Trophoblast cell (in vitro differentiated cells and primary cell): Measurements from ENCODE around the gene C1orf50.
A peak's percentile ranks its signal among the peaks of the same experiment; 100 is the strongest.

Source experiments
- DNase-seq, 2 donors: peaks; one replicate each; pipeline ENCODE4 v3.0.0-alpha.2; 2016
- H2AFZ ChIP-seq: 2 replicates; pipeline ENCODE4 v1.6.1; 2013; ENCODE audit warnings: low read length, moderate library complexity, mild to moderate bottlenecking; ENCODE audit not compliant: insufficient read depth, poor library complexity
- H2AK5ac ChIP-seq: 2 replicates; pipeline ENCODE4 v1.6.1; 2013; ENCODE audit warnings: mild to moderate bottlenecking, low read length
- H2BK120ac ChIP-seq: 2 replicates; pipeline ENCODE4 v1.6.1; 2013; ENCODE audit warnings: low read length, mild to moderate bottlenecking, moderate library complexity; ENCODE audit not compliant: insufficient read depth, poor library complexity
- H2BK12ac ChIP-seq: 2 replicates; pipeline ENCODE4 v1.6.1; 2013; ENCODE audit warnings: mild to moderate bottlenecking, low read length, moderate library complexity
- H2BK5ac ChIP-seq: 2 replicates; pipeline ENCODE4 v1.6.1; 2013; ENCODE audit warnings: low read length, low read depth, moderate library complexity, mild to moderate bottlenecking; ENCODE audit not compliant: poor library complexity
- H3K14ac ChIP-seq: 2 replicates; pipeline ENCODE4 v1.6.1; 2013; ENCODE audit warnings: mild to moderate bottlenecking, low read length
- H3K18ac ChIP-seq: 2 replicates; pipeline ENCODE4 v1.6.1; 2013; ENCODE audit warnings: mild to moderate bottlenecking, low read length
- H3K23ac ChIP-seq: 2 replicates; pipeline ENCODE4 v1.6.1; 2013; ENCODE audit warnings: low read length
- H3K27ac ChIP-seq: 2 replicates; pipeline ENCODE4 v1.5.1; 2013; ENCODE audit warnings: low read depth, mild to moderate bottlenecking, inconsistent platforms, low read length, moderate library complexity
- H3K27me3 ChIP-seq: 2 replicates; pipeline ENCODE4 v1.6.1; 2013; ENCODE audit warnings: inconsistent platforms, mild to moderate bottlenecking, low read length, moderate library complexity; ENCODE audit not compliant: insufficient read depth
- H3K36me3 ChIP-seq, 2 experiments: 1 replicate in 1 of 2; 2 replicates in 1 of 2; pipeline ENCODE4 v1.6.1; 2013; ENCODE audit warnings: low read length in 2 of 2, mild to moderate bottlenecking in 2 of 2, moderate library complexity in 1 of 2; ENCODE audit not compliant: insufficient read depth in 2 of 2, control insufficient read depth in 1 of 2
- H3K4ac ChIP-seq: 2 replicates; pipeline ENCODE4 v1.6.1; 2013; ENCODE audit warnings: low read depth, mild to moderate bottlenecking, low read length, moderate library complexity
- H3K4me1 ChIP-seq, 2 experiments: 1 replicate in 1 of 2; 2 replicates in 1 of 2; pipeline ENCODE4 v1.6.1; 2013; ENCODE audit warnings: low read length in 2 of 2, mild to moderate bottlenecking in 2 of 2, moderate library complexity in 1 of 2; ENCODE audit not compliant: insufficient read depth in 2 of 2, control insufficient read depth in 1 of 2
- H3K4me2 ChIP-seq: 2 replicates; pipeline ENCODE4 v1.6.1; 2013; ENCODE audit warnings: inconsistent platforms, mild to moderate bottlenecking, low read length, moderate library complexity
- H3K4me3 ChIP-seq: 2 replicates; pipeline ENCODE4 v1.5.1; 2013; ENCODE audit warnings: mild to moderate bottlenecking, low read depth, low read length, inconsistent platforms
- H3K79me1 ChIP-seq: one replicate; pipeline ENCODE4 v1.6.1; 2013; ENCODE audit warnings: low read length
- H3K79me2 ChIP-seq: 2 replicates; pipeline ENCODE4 v1.6.1; 2013; ENCODE audit warnings: low read length, mild to moderate bottlenecking; ENCODE audit not compliant: control insufficient read depth, insufficient read depth, poor library complexity
- H3K9ac ChIP-seq: 2 replicates; pipeline ENCODE4 v1.6.1; 2013; ENCODE audit warnings: mild to moderate bottlenecking, low read length
- H3K9me3 ChIP-seq: 2 replicates; pipeline ENCODE4 v1.6.1; 2013; ENCODE audit warnings: low read depth, mild to moderate bottlenecking, control low read depth, inconsistent platforms, low read length; ENCODE audit not compliant: insufficient read depth
- H4K12ac ChIP-seq: 2 replicates; pipeline ENCODE4 v1.6.1; 2013; ENCODE audit warnings: low read depth, mild to moderate bottlenecking, low read length, moderate library complexity
- H4K8ac ChIP-seq: 2 replicates; pipeline ENCODE4 v1.6.1; 2013; ENCODE audit warnings: low read depth, mild to moderate bottlenecking, low read length, moderate library complexity
- H4K91ac ChIP-seq: one replicate; pipeline ENCODE4 v1.6.1; 2013; ENCODE audit warnings: low read depth, mild to moderate bottlenecking, low read length, moderate library complexity
- WGBS: extraction: QIAGEN DNeasy Blood & Tissue Kit; methylation state at CpG from one replicate; pipeline ENCODE4 v1.1.7; 2013; ENCODE audit warnings: missing lambda C conversion rate; ENCODE audit not compliant: insufficient read length, insufficient coverage; ENCODE audit errors: extremely low coverage; 5-methylcytosine and 5-hydroxymethylcytosine counted together

Gene C1orf50

DNA sequence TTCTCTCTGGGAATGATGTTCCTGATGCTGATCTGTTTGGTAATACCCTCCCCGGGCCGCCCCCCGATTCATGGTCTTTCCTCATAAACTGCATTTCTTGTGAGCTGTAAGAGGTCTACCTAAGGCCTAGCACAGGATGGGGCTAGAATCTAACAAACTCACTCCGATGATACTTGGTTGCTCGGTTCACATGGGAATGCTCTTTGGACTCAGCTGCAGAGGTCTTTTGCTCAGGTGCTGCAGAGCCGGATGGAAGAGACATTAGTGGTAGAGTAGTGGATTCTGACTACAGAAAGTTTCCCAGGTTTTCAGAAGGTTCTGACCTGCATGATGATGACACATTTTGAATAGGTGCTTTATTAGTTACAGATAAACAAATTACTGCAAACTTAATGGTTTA is 9.5 kb downstream of the C1orf50 start:
- Histone ChIP-seq H2BK120ac (no peak overlapping the region), H3K79me1 (no peaks in the 10 kb centered on the region), H4K12ac (no peak overlapping the region), H4K91ac (no peak overlapping the region), H3K4ac (no peak overlapping the region), H3K27ac (no peak overlapping the region), H3K18ac (no peak overlapping the region), H3K4me1 (no peaks in the 10 kb centered on the region), H2AFZ (no peak overlapping the region), H2BK5ac (no peak overlapping the region), H3K14ac (no peak overlapping the region), H3K27me3 (no peaks in the 10 kb centered on the region), H4K8ac (no peak overlapping the region), H3K36me3 (peaks cover 11 to 30% of the 10 kb centered on the region in 2 experiments), H3K9ac (no peak overlapping the region), H3K9me3 (no peaks in the 10 kb centered on the region), H2AK5ac (no peak overlapping the region), H3K4me3 (no peak overlapping the region), H3K4me2 (no peak overlapping the region), H3K23ac (no peak overlapping the region), H2BK12ac (no peak overlapping the region), H3K79me2 (no peaks in the 10 kb centered on the region)
- no CpG with 5 or more reads among the region's 6 CpGs for WGBS
- DNase-seq = no peak

DNA sequence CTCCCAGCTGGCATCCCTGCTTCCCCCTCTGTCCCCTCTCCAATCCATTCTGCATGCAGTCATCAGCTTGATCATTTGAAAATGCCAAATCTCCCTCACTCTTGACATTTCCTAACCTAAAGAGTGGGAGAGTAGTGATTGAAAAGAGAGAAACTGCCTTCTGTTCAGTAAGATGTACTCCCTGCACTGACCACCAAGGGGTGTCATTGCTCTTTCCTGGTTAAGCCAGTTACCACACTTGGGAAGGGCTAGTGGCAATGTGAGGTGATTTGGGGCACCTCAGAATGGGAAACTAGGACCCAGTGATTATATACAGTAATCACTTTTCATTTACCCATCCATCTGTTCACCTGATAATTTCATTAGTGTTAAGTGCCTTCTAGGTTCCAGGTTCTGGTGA is 10.8 kb downstream of the C1orf50 start:
- Histone ChIP-seq H2AFZ (no peak overlapping the region), H3K9me3 (no peaks in the 10 kb centered on the region), H3K27ac (no peak overlapping the region), H3K18ac (no peak overlapping the region), H3K4me2 (no peak overlapping the region), H2BK5ac (no peak overlapping the region), H3K4me1 (no peaks in the 10 kb centered on the region), H4K12ac (no peak overlapping the region), H3K4me3 (no peak overlapping the region), H4K8ac (no peak overlapping the region), H3K27me3 (no peaks in the 10 kb centered on the region), H2BK12ac (no peak overlapping the region), H3K14ac (no peak overlapping the region), H2AK5ac (no peak overlapping the region), H4K91ac (no peak overlapping the region), H3K9ac (no peak overlapping the region), H3K79me2 (no peaks in the 10 kb centered on the region), H3K36me3 (peaks cover 13 to 34% of the 10 kb centered on the region in 2 experiments), H2BK120ac (no peak overlapping the region), H3K79me1 (no peaks in the 10 kb centered on the region), H3K23ac (no peak overlapping the region), H3K4ac (no peak overlapping the region)
- peak in 1 of 2 donors; percentile 51 for DNase-seq

- WGBS = no CpG with 5 or more reads among the region's 2 CpGs
Measured at GRCh38 chr1:42779725-42780124, 12.7 kb downstream of the C1orf50 start.

GRCh38 chr1:42780176-42780575 is 13.1 kb downstream of the C1orf50 start:
- peaks cover 2% of the 10 kb centered on the region for H3K9me3 ChIP-seq
- H2BK12ac ChIP-seq = no peak overlapping the region
- no peak overlapping the region for H3K4ac ChIP-seq
- no CpG with 5 or more reads among the region's 1 CpG for WGBS
- no peaks in the 10 kb centered on the region for H3K27me3 ChIP-seq
- no peak for DNase-seq
- H2AK5ac ChIP-seq = no peak overlapping the region
- peaks cover 7 to 28% of the 10 kb centered on the region in 2 experiments for H3K36me3 ChIP-seq
- H3K27ac ChIP-seq = no peak overlapping the region
- H2BK120ac ChIP-seq = no peak overlapping the region
- H3K9ac ChIP-seq = no peak overlapping the region
- H3K4me1 ChIP-seq = no peaks in the 10 kb centered on the region
- no peaks in the 10 kb centered on the region for H3K79me1 ChIP-seq
- H3K79me2 ChIP-seq = no peaks in the 10 kb centered on the region
- no peak overlapping the region for H3K18ac ChIP-seq
- H4K8ac ChIP-seq = no peak overlapping the region
- no peak overlapping the region for H2AFZ ChIP-seq
- H3K4me2 ChIP-seq = no peak overlapping the region
- no peak overlapping the region for H3K4me3 ChIP-seq
- H4K91ac ChIP-seq = no peak overlapping the region
- no peak overlapping the region for H2BK5ac ChIP-seq
- H3K14ac ChIP-seq = no peak overlapping the region
- no peak overlapping the region for H3K23ac ChIP-seq
- no peak overlapping the region for H4K12ac ChIP-seq

More at GRCh38 chr1:42779725-42780124, 12.7 kb downstream of the C1orf50 start:
- H3K79me1 ChIP-seq = no peaks in the 10 kb centered on the region
- H3K23ac ChIP-seq = no peak overlapping the region
- peaks cover 2% of the 10 kb centered on the region for H3K9me3 ChIP-seq
- H2AK5ac ChIP-seq = no peak overlapping the region
- H2AFZ ChIP-seq = no peak overlapping the region
- no peak overlapping the region for H3K27ac ChIP-seq
- no peak overlapping the region for H4K12ac ChIP-seq
- no peak overlapping the region for H3K4ac ChIP-seq
- H2BK12ac ChIP-seq = no peak overlapping the region
- H4K8ac ChIP-seq = no peak overlapping the region
- no peaks in the 10 kb centered on the region for H3K4me1 ChIP-seq
- H2BK120ac ChIP-seq = no peak overlapping the region
- no peak overlapping the region for H3K9ac ChIP-seq
- DNase-seq = no peak
- H3K18ac ChIP-seq = no peak overlapping the region
- H4K91ac ChIP-seq = no peak overlapping the region
- no peak overlapping the region for H3K14ac ChIP-seq
- no peak overlapping the region for H3K4me3 ChIP-seq
- H3K4me2 ChIP-seq = no peak overlapping the region
- H3K27me3 ChIP-seq = no peaks in the 10 kb centered on the region
- no peaks in the 10 kb centered on the region for H3K79me2 ChIP-seq
- H3K36me3 ChIP-seq = peaks cover 9 to 31% of the 10 kb centered on the region in 2 experiments
- no peak overlapping the region for H2BK5ac ChIP-seq
